Measurements from ENCODE around the gene ARHGAP32.
A peak's percentile ranks its signal among the peaks of the same experiment; 100 is the strongest.
"Not testable (repeated sequence)": the region's sequence is repeated elsewhere in the genome, so short reads cannot be mapped to it uniquely, and the experiment has no call there.

Gene ARHGAP32

DNA sequence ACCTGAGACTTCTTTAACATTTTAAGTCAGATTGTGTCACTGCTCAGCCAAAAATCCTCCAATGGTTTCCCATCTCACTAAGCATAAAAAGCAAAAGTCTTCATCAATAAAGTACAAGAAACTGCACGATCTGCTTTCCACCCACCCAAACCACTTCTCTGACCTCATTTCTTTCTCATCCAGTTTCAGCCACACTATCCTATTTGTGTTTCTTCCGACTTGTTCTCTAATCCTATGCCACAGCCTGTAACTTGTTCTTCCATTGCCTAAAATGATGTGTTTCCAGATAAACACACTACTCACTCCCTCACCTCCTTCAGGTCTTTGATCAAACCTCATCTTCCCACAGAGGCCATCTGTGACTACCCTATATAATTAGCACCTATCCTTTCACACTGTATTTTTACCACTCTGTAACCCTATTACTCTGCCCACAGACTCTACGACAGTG is 28.4 kb downstream of the ARHGAP32 start:
- TF ChIP-seq GATA1 (IDR thresholded peaks at IDR 0.05; ENCODE audit: low read depth, low read length) (no peak), POLR2A (IDR thresholded peaks at IDR 0.05; ENCODE audit: low read length) (no peak)
- no peak for DNase-seq

DNA sequence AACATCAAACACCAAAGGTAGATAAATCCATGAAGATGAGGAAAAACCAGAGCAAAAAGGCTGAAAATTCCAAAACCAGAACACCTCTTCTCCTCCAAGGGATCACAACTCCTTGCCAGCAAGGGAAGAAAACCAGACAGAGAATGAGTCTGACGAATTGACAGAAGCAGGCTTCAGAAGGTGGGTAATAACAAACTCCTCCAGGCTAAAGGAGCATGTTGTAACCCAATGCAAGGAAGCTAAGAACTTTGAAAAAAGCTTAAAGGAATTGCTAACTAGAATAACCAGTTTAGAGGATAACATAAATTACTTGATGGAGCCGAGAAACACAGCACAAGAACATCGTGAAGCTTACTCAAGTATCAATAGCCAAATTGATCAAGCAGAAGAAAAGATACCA is 35.0 kb downstream of the ARHGAP32 start:
- DNase-seq, result not testable (repeated sequence)

DNA sequence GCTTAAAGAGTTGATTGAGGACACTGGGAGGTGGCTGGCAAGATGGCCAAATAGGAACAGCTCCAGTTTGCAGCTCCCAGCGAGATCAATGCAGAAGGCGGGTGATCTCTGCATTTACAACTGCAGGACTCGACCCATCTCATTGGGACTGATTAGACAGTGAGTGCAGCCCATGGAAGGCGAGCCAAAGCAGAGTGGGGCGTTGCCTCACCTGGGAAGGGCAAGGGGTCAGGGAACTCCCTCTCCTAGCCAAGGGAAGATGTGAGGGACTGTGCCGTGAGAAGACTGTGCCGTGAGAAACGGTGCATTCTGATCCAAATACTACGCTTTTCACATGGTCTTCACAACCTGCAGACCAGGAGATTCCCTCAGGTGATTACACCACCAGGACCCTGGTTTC is 36.4 kb downstream of the ARHGAP32 start:
- TF ChIP-seq GATA1 (IDR thresholded peaks at IDR 0.05; ENCODE audit: low read depth, low read length) (no peak), POLR2A (IDR thresholded peaks at IDR 0.05; ENCODE audit: low read length) (no peak)
- no peak for DNase-seq

DNA sequence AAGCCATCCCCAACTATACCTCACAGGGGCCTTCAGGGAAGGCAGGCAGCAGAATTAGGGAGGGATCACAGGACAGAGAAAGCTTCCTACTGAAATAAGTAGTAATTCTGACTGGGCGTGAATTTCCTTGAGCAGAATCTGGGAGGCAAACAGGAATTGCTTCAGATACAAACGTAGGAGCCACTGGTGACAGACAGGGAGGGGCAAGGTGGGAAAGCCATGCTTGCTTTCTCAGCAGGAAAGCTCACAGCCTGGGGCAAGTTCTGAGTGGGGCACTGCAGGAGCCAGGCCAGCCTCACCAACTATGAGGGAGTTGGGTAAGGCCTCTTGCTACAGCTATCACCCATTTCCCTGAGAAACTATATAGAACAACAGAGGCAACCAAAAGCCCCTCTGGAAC is 43.6 kb downstream of the ARHGAP32 start:
- no peak for DNase-seq
- TF ChIP-seq POLR2A (IDR thresholded peaks at IDR 0.05; ENCODE audit: low read length) (no peak), GATA1 (IDR thresholded peaks at IDR 0.05; ENCODE audit: low read depth, low read length) (no peak)

DNA sequence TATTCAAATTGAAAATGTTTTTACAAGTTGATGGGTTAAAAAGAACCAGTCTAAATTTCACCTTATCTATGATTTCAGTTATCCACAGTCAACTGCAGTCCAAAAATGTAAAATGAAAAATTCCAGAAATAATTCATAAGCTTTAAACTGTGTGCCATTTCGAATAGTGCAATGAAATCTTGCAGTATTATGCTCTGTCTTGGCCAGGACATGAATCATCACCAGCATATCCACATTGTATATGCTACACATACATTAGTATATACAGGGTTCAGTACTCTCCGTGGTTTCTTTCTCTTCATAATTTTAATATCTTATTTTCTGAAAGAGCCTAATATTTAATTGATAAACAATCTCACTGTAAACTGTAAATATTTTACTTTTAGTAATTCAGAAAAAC is 45.9 kb downstream of the ARHGAP32 start:
- no peak for TF ChIP-seq GATA1 (IDR thresholded peaks at IDR 0.05; ENCODE audit: low read depth, low read length)
- TF ChIP-seq POLR2A (IDR thresholded peaks at IDR 0.05; ENCODE audit: low read length), result no peak
- no peak for DNase-seq

DNA sequence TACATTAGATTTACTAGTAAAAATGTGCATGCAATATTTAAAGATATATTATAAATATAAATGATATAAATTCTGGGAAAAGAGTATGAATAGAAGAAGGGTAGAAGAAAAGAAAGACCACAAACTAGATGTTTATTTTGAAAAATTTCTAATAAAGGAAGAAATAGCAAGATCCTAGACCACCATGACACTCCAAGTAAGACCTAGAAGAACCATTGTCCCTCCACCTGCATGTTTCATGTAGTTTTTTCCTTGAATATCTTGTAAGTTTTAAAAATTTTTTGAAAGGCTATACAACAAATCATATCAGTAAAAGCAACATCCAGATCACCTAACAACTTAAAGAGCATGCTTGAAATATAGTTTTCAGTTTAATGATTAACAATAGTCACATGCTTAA is 46.8 kb downstream of the ARHGAP32 start:
- TF ChIP-seq POLR2A (IDR thresholded peaks at IDR 0.05; ENCODE audit: low read length), result no peak
- no peak for TF ChIP-seq GATA1 (IDR thresholded peaks at IDR 0.05; ENCODE audit: low read depth, low read length)

DNA sequence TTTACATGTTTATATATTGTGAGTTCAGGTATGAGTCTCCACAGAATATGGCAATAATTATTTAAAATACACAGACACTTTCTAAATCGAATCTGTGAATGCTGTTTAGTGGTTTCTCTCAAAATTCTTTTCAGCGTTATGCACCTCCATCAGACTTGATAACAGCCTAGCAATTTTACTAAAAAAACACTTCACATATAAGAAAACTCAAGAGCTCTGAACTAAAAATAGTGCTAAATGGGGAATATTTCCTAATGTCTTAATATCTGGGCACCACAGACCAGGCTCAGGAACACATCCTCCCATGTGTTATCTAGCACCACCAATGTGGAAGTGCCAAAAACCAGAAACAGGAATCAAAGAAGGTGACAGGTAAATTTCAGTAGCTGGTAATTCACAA is 47.9 kb downstream of the ARHGAP32 start:
- no peak for DNase-seq
- TF ChIP-seq GATA1 (IDR thresholded peaks at IDR 0.05; ENCODE audit: low read depth, low read length) (no peak), POLR2A (IDR thresholded peaks at IDR 0.05; ENCODE audit: low read length) (no peak)

More for the DNA sequence above, 46.8 kb downstream of the ARHGAP32 start:
- DNase-seq, result no peak

DNA sequence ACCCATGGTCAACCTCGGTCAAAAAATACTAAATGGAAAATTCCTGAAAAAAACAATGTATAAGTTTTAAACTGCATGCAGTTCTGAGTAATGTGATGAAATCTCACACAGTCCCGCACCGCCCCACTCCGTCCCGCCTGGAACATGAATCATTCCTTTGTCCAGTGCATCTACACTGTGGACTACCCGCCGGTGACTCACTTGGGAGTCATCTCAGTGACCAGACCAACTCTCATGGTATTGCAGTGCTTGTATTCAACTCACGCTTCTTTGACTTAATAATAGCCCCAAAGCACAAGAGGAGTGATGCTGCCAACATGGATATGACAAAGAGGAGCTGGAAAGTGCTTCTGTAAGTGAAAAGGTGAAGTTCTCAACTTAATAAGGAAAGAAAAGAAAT is 48.8 kb downstream of the ARHGAP32 start:
- DNase-seq, result peak in 1 of 2 experiments; percentile 38
- TF ChIP-seq POLR2A (IDR thresholded peaks at IDR 0.05; ENCODE audit: low read length), result no peak
- TF ChIP-seq GATA1 (IDR thresholded peaks at IDR 0.05; ENCODE audit: low read depth, low read length), result no peak

DNA sequence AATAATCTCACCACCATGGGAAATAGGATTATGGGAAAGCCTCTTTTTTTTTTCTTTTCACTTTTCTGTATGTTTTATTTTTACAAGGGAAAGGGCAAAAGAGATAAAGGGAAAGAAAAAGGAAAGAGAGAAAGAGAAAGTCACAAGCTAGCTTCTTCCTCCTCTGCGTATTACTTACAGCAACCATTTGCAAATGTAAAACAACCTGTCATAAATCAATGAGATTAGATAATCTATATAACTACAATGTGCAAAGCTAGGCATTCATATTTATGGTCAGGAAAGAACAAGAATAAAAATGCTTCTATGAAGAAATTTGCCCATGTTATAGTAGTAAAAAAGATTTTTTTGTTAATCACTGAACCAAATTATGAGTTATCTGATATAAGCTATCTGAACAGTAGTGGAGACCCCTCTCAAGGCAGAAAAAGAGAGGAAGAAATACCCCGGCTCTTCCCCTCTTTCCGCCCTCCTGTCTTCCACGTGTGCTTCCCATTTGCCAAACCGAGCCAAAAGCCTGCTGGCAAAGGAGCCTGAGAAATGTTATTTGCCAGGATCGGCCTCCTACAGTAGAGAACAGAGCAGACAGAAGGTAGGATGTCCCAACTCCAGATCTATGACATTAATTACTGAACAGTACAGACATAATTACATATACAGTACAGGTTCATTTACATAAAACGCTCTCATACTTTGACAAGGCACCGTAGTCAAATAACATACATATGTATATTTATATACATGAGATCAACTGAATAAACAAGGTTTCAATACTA is 50.2 kb downstream of the ARHGAP32 start:
- TF ChIP-seq POLR2A (IDR thresholded peaks at IDR 0.05; ENCODE audit: low read length), result no peak
- no peak for TF ChIP-seq GATA1 (IDR thresholded peaks at IDR 0.05; ENCODE audit: low read depth, low read length)
- no peak for DNase-seq

DNA sequence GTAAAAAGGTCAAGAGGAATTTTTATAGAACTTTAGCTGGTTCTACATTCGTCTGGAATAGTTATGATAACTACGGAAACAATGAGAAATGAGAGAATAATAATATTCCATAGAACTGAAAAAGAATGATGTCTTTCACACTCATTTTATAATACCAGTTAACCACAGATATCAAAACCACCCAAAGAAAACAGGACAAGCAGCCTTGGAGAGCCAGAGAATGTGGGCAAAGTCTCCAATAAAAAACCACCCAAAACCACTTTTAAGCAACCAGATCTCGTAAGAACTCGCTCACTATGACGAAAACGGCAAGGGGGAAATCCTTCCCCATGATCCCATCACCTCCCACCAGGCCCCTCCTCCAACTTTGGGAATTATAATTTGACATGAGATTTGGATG is 60.8 kb downstream of the ARHGAP32 start:
- TF ChIP-seq POLR2A (IDR thresholded peaks at IDR 0.05; ENCODE audit: low read length) (no peak), GATA1 (IDR thresholded peaks at IDR 0.05; ENCODE audit: low read depth, low read length) (no peak)
- no peak for DNase-seq

DNA sequence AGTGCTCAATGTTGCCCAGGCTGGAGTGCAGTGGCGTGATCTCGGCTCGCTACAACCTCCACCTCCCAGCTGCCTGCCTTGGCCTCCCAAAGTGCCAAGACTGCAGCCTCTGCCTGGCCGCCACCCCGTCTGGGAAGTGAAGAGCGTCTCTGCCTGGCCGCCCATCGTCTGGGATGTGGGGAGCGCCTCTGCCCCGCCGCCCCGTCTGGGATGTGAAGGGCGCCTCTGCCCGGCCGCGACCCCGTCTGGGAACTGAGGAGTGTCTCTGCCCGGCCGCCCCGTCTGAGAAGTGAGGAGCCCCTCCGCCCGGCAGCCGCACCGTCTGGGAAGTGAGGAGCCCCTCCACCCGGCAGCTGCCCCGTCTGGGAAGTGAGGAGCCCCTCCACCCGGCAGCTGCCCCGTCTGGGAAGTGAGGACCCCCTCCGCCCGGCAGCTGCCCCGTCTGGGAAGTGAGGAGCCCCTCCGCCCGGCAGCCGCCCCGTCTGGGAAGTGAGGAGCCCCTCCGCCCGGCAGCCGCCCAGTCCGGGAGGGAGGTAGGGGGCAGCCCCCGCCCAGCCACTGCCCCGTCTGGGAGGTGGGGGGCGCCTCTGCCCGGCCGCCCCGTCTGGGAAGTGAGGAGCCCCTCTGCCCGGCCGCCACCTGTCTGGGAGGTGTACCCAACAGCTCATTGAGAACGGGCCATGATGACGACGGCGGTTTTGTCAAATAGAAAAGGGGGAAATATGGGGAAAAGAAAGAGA is 63.1 kb downstream of the ARHGAP32 start:
- not testable (repeated sequence) for DNase-seq

DNA sequence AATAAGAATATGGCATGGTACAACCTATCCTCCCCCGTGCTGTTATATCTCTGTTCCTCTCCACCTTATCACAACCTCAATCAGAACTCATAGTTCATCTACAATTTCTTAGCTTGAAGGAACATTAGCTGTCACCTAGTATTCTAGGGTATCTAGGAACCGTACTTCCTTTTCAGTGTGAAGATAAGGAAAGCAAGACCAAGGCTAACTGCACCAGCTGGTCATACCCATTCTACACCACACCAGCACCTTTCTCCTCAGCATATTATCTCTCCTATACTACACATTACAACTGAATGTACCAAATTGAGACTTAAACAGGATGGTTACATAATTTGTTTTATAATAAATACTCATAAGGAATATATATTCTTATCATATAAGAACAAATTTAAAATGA is 73.1 kb downstream of the ARHGAP32 start:
- TF ChIP-seq GATA1 (IDR thresholded peaks at IDR 0.05; ENCODE audit: low read depth, low read length) (no peak), POLR2A (IDR thresholded peaks at IDR 0.05; ENCODE audit: low read length) (no peak)
- DNase-seq, result no peak

DNA sequence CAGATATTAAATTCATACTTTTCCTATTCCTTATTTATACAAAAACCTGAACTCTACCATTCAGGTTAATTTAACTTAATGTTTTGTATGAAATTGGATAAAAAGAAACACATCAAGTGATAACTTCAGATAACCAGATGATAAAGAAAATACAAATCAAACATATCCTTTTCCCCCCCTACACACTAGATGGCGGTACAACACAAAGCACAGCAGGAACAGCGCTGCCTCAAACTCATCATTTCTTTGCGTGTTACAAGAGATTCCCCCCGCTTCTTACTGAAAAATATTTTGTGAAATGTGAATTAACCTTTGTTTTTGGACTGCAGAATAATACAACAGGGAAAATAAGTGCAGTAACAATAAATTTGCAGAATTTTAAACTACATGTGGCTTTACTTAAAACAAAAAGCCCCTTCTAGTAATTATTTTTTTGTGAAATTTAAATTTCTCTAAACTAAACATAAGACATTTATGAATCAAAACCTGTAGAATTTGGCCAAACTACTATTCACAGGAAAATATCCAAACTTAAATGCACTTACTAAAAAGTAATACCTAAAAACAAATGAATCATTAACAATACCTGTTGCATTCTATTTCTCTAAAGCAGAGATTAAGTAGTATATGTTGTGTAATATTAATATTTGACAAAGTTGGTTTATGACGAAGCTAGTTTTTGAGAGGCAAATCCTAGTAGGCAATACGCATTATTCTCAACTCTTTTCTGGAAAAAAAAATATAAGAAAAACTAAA is 74.4 kb downstream of the ARHGAP32 start:
- peak; percentile 67 to 78 for DNase-seq

More for the DNA sequence above, 74.4 kb downstream of the ARHGAP32 start:
- TF ChIP-seq POLR2A (IDR thresholded peaks at IDR 0.05; ENCODE audit: low read length), result no peak

Data from erythroblast (primary cell).